Epithelial cell of prostate (primary cell): ENCODE data around the gene RPS6KA1.
"Not testable (repeated sequence)": the region's sequence is repeated elsewhere in the genome, so short reads cannot be mapped to it uniquely, and the experiment has no call there.

Experiments
- DNase-seq: peaks from one replicate; pipeline ENCODE4 v3.0.0-alpha.2; 2011; ENCODE audit warnings: low read depth, low spot score
- H3K27ac ChIP-seq: fragments of 450-650 bp; 2 replicates; pipeline ENCODE4 v1.5.1; 2017; ENCODE audit warnings: mild to moderate bottlenecking

RPS6KA1 gene

GRCh38 chr1:26583646-26584485 lies 54.3 kb downstream of the RPS6KA1 start:
- DNase-seq = no peak
- no peak overlapping the region for H3K27ac ChIP-seq

- not testable (repeated sequence) for DNase-seq, H3K27ac ChIP-seq
These were observed 55.0 kb downstream of the RPS6KA1 start for GRCh38 chr1:26584588-26584987.

- no peak for DNase-seq
- H3K27ac ChIP-seq = no peak overlapping the region
These were observed 55.9 kb downstream of the RPS6KA1 start for GRCh38 chr1:26585471-26585870.

DNA sequence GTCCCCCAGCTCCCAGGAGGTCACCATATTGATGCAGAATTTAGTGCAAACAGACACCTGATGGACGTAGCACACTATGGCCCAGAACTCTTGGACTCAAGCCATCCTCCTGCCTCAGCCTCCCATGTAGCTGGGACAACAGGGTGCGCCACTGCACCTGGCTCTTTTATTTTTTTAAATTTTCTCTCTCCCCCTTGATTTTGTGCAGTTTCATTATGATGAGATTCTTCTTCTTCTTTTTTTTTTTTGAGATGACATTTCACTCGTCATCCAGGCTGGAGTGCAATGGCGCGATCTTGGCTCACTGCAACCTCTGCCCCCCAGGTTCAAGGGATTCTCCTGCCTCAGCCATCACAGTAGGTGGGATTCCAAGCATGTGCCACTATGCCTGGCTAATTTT lies 63.8 kb downstream of the RPS6KA1 start:
- no peak overlapping the region for H3K27ac ChIP-seq
- no peak for DNase-seq

- not testable (repeated sequence) for H3K27ac ChIP-seq, DNase-seq
These were observed 65.0 kb downstream of the RPS6KA1 start for GRCh38 chr1:26594593-26594992.

DNA sequence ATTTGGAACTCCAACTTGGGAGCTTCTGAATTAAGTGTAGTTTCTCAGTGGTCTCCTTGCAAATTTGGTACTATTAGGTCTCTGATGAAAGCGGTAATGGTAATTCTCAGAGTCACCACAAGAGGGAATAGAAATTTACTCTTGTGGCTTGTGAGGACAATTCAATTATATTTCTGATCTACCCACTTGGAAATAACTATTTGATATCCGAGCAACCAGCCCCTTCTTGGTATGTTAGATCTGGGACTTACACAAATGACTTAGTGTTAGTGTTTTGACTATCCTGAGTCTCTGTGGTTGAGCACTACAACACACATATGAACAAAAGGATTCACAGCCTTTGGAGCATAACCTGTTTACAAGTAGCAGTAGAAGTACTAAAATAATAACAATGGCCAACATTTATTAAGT lies 68.1 kb downstream of the RPS6KA1 start:
- H3K27ac ChIP-seq = no peak overlapping the region
- DNase-seq = no peak

DNA sequence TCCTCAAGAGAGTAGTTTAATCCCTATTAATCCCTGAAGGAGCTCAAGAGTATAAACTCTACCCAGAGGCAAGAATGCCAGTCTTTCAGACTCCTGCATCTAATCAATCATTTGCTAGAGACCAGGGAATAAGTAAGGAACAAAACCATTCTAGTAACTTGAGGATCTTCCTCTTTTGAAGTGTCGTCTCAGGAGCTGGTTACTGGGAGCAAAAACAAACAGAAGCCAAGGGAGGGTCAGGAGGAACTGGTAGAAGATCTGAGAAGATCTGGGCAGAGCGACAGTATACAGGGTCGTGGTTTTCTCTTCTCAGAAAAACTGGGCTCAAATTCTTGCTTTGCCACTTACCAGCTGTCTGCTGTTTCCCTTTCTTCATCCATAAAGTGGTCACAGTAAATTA lies 69.3 kb downstream of the RPS6KA1 start:
- no peak overlapping the region for H3K27ac ChIP-seq
- DNase-seq = no peak

DNA sequence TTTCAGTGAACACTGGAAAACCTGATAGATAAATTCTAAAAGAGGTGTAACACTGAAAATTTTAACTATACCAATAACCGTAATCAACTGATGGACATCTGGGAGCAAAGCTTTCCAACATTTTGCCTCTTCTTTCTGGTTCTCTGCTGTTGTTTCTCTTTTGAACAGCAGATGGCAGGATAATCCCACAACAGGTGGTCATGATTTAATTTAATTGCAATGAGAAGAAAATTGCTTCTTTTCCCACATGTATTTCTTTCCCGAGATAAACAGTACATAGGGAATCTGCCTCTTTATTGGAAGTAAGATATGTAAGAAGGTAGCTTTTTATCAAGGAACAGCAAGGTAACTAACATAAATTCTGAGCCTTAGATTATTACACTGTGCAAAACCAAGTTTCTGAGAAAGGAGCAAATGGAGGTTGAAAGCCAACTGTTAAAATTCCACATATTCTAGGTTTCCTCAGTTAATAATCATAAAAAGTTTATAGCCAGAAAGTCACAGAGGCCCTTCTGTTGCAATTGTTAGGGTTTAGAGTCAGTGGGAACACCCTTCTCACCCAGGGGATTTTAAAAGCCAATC lies 72.9 kb downstream of the RPS6KA1 start:
- no peak for DNase-seq

GRCh38 chr1:26603856-26604255 lies 74.3 kb downstream of the RPS6KA1 start:
- no peak overlapping the region for H3K27ac ChIP-seq
- DNase-seq = no peak

More for the DNA sequence above, 72.9 kb downstream of the RPS6KA1 start:
- no peak overlapping the region for H3K27ac ChIP-seq

DNA sequence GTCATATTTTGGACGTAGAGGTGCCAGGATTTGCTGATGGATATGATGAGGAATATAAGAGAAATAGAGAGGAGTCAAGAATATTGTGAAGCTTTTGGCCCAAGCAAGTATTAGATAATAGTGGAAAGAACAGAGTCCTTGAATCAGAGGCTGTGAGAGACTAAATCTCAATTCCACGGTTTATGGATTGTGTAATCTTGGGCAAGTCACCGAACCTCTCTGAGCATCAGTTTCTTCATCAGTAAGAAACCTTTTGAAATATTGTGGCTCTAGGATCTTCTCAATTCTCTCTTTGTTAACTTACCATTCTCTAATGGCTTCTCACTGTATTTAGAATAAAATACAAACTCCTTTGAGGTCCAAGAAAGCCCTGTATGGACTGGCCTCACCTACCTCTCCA lies 77.6 kb downstream of the RPS6KA1 start:
- DNase-seq = no peak
- no peak overlapping the region for H3K27ac ChIP-seq

- H3K27ac ChIP-seq = no peak overlapping the region
- DNase-seq = no peak
These were observed 79.3 kb downstream of the RPS6KA1 start for GRCh38 chr1:26608895-26609294.

DNA sequence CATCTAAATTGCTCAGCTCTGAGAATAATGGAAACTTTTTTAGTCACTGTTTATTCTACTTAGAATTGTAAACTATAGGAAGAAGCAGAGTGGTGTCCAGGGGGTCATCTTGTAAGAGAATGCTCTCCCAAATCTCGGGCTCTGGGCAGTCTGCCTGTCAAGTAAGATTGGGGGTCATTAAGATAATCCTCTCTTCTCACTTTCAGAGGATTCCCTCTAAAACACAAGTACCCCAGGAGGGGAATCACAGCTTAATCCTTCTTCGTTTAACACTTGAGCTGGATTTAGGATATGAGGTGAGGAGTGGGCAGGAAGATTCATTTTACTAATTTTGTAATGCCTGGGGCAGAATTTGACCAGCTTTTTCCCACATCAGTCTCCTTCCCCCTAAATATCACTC lies 81.2 kb downstream of the RPS6KA1 start:
- H3K27ac ChIP-seq = no peak overlapping the region
- DNase-seq = no peak

DNA sequence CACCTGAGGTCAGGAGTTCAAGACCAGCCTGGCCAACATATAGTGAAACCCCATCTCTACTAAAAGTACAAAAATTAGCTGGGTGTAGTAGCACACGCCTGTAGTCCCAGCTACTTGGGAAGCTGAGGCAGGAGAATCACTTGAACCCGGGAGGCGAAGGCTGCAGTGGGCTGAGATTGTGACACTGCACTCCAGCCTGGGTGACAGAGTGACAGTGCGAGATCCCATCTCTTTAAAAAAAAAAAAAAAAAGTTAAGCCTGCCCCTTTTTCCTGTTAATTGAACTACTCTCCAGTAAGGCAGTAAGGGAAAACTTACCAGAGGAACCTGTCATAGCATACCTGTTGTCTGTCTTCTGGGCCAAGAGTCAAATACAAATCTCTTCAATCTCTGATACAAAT lies 83.1 kb downstream of the RPS6KA1 start:
- DNase-seq, H3K27ac ChIP-seq: not testable (repeated sequence)

GRCh38 chr1:26614655-26615411 lies 85.3 kb downstream of the RPS6KA1 start:
- no peak for DNase-seq

DNA sequence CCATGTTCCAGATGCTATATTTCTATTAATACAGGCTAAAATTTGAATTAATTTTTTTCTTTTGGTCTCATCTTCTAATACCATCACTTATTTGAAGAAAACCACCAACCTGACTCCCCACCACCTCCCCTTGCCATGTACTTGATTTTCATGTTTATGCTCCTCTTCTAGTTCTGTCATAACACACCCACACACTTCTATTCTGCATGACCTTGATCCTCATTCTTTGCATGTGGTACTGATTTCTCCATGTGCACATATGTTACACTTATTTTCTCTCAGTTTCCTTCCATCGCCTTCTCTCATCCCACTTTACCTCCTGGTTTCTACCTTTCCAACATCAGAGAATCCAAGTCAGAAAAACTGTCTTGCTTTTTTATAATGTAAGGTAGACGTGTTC lies 87.3 kb downstream of the RPS6KA1 start:
- no peak for DNase-seq

More at GRCh38 chr1:26614655-26615411, 85.3 kb downstream of the RPS6KA1 start:
- H3K27ac ChIP-seq = no peak overlapping the region

DNA sequence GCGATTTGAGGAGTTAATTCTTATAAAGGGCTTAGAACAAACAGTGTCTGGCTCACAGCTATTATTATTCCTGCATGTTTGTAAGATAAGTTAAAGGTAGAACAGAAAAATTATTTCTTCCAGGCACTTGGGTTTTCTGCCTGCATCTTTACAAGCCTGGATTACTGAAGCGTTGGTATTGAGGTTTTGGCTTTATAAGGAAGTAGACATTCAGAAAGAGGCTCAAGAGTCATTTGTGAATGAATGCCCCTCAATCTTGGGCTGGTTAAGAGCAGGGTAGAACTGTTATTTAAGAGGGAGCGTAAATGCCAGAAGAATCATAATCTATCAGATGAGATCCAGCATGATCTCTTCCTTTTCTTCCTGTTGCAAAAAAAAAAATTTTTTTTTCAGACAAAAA lies 89.0 kb downstream of the RPS6KA1 start:
- no peak overlapping the region for H3K27ac ChIP-seq
- DNase-seq = no peak

More for the DNA sequence above, 87.3 kb downstream of the RPS6KA1 start:
- H3K27ac ChIP-seq = no peak overlapping the region
